Stimulated activated CD8-positive, alpha-beta memory T cell treated with anti-CD3 and anti-CD28 coated beads, Interleukin-2, amount 100 ng/mL, for 48 hours (primary cell): Measurements from ENCODE around the gene MTIF2.
"Not testable (repeated sequence)": the region's sequence is repeated elsewhere in the genome, so short reads cannot be mapped to it uniquely, and the experiment has no call there.

Source experiments
- DNase-seq, 2 donors: peaks; one replicate each; pipeline ENCODE4 v3.0.0-alpha.2; 2020; ENCODE audit warnings: low read depth in 2 of 2

The MTIF2 gene

GRCh38 chr2:55241582-55241981 is 27.4 kb downstream of the MTIF2 start:
- not testable (repeated sequence) for DNase-seq

- DNase-seq = no peak
Measured at GRCh38 chr2:55239656-55240222, 29.3 kb downstream of the MTIF2 start.

GRCh38 chr2:55236992-55237543 is 32.0 kb downstream of the MTIF2 start:
- no peak for DNase-seq

GRCh38 chr2:55235724-55236538 is 33.1 kb downstream of the MTIF2 start:
- no peak for DNase-seq

GRCh38 chr2:55233658-55233940 is 35.4 kb downstream of the MTIF2 start:
- no peak for DNase-seq

GRCh38 chr2:55232863-55233657 is 36.0 kb downstream of the MTIF2 start:
- DNase-seq = peak in 1 of 2 donors; percentile 12

GRCh38 chr2:55232084-55232862 is 36.8 kb downstream of the MTIF2 start, which contains the start of the genes CLHC1 and RPS27A:
TSS of gene CLHC1 (minus strand) at chr2:55232293. CDS start at chr2:55222411, 9,882 bp downstream.
TSS of gene RPS27A (plus strand) at chr2:55232688. CDS start at chr2:55232825, 137 bp downstream.
- DNase-seq = peak; percentile 84 to 88

- DNase-seq = no peak
Measured at GRCh38 chr2:55231546-55232083, 37.4 kb downstream of the MTIF2 start.

- DNase-seq = no peak
Measured at GRCh38 chr2:55230551-55230950, 38.5 kb downstream of the MTIF2 start.

GRCh38 chr2:55229221-55229620 is 39.8 kb downstream of the MTIF2 start:
- DNase-seq = no peak

- no peak for DNase-seq
Measured at GRCh38 chr2:55228226-55228563, 40.8 kb downstream of the MTIF2 start.

- DNase-seq = not testable (repeated sequence)
Measured at GRCh38 chr2:55227437-55228225, 41.4 kb downstream of the MTIF2 start.

GRCh38 chr2:55225481-55226020 is 43.5 kb downstream of the MTIF2 start:
- no peak for DNase-seq

GRCh38 chr2:55224761-55225261 is 44.2 kb downstream of the MTIF2 start:
- no peak for DNase-seq

GRCh38 chr2:55223958-55224760 is 44.9 kb downstream of the MTIF2 start:
- no peak for DNase-seq

- DNase-seq = no peak
Measured at GRCh38 chr2:55213822-55214221, 55.2 kb downstream of the MTIF2 start.

GRCh38 chr2:55204950-55205349 is 64.1 kb downstream of the MTIF2 start:
- no peak for DNase-seq

- DNase-seq = no peak
Measured at GRCh38 chr2:55204536-55204935, 64.5 kb downstream of the MTIF2 start.

GRCh38 chr2:55200416-55200815 is 68.6 kb downstream of the MTIF2 start:
- no peak for DNase-seq
